H1 (cell line): ENCODE results near the gene CUBN. TPM values are rescaled to one million over a fixed set of nuclear protein-coding genes. Genes with fewer than 3 reads are reported as not detected.

Experiments
- CTCF ChIA-PET: fragments of 300-600 bp; sonication (Branson Sonifier 250); formaldehyde crosslinking; loops from one replicate; lab custom pipeline; 2021; ENCODE audit not compliant: partially characterized antibody; lab: Charles Lee
- POLR2A ChIA-PET: fragments of 300-600 bp; sonication (Branson Sonifier 250); formaldehyde crosslinking; loops from one replicate; lab custom pipeline; 2021; ENCODE audit warnings: inconsistent platforms; ENCODE audit not compliant: partially characterized antibody; lab: Charles Lee
- DNase-seq, 2 experiments: peaks; one replicate each; pipeline versions ENCODE4 v3.0.0 to v3.0.0-alpha.2; 2010 to 2022; ENCODE audit warnings: low spot score in 2 of 2, low read depth in 1 of 2, mixed read lengths in 1 of 2
- FAIRE-seq: peaks from 2 replicates; lab custom pipeline; 2011; peaks lifted over from hg19 to GRCh38; lab: Jason Lieb, UNC
- H2AFZ ChIP-seq: 2 replicates; pipeline ENCODE4 v1.8.1; 2012; ENCODE audit warnings: low read length, inconsistent platforms
- H2AK5ac ChIP-seq: 2 replicates; pipeline ENCODE4 v1.6.1; 2013; ENCODE audit warnings: low read depth, low read length
- H2BK120ac ChIP-seq: replicated peaks from 2 replicates; pipeline ENCODE3; 2013; ENCODE audit warnings: low read depth, low read length, inconsistent platforms
- H2BK12ac ChIP-seq: 2 replicates; pipeline ENCODE4 v1.6.1; 2013; ENCODE audit warnings: low read depth, low read length
- H2BK15ac ChIP-seq: 2 replicates; pipeline ENCODE4 v1.6.1; 2013; ENCODE audit warnings: low read length
- H2BK20ac ChIP-seq: 2 replicates; pipeline ENCODE4 v1.6.1; 2013; ENCODE audit warnings: low read length
- H2BK5ac ChIP-seq: 2 replicates; pipeline ENCODE4 v1.6.1; 2013; ENCODE audit warnings: low read depth, low read length
- H3K14ac ChIP-seq: 2 replicates; pipeline ENCODE4 v1.6.1; 2013; ENCODE audit warnings: inconsistent platforms; ENCODE audit not compliant: insufficient read length
- H3K18ac ChIP-seq: 2 replicates; pipeline ENCODE4 v1.6.1; 2013; ENCODE audit warnings: low read length; ENCODE audit errors: extremely low read depth
- H3K23ac ChIP-seq: 2 replicates; pipeline ENCODE4 v1.6.1; 2013; ENCODE audit warnings: inconsistent platforms; ENCODE audit not compliant: insufficient read length
- H3K23me2 ChIP-seq: 2 replicates; pipeline ENCODE4 v1.6.1; 2013; ENCODE audit warnings: low read depth, low read length
- H3K27ac ChIP-seq: 2 replicates; pipeline ENCODE4 v1.6.1; 2011; ENCODE audit warnings: low read depth, low read length, inconsistent platforms
- H3K27me3 ChIP-seq, 4 experiments: replicated peaks in 1 of 4; 1 replicate in 1 of 4; 2 replicates in 3 of 4; pipeline versions ENCODE4 v1.6.1 to v1.8.1; 2011 to 2013; ENCODE audit warnings: low read length in 3 of 4, mild to moderate bottlenecking in 3 of 4, inconsistent platforms in 2 of 4, mixed read lengths in 2 of 4, moderate library complexity in 1 of 4; ENCODE audit not compliant: control insufficient read depth in 3 of 4, insufficient read depth in 3 of 4; ENCODE audit errors: extremely low read depth in 1 of 4
- H3K36me3 ChIP-seq, 4 experiments: 2 replicates each; pipeline versions ENCODE4 v1.6.1 to v1.8.1; 2011 to 2013; ENCODE audit warnings: mild to moderate bottlenecking in 4 of 4, low read length in 3 of 4, moderate library complexity in 2 of 4, control low read depth in 1 of 4, inconsistent platforms in 1 of 4; ENCODE audit not compliant: insufficient read depth in 4 of 4, control insufficient read depth in 2 of 4
- H3K4ac ChIP-seq: replicated peaks from 2 replicates; pipeline ENCODE3; 2013; ENCODE audit warnings: low read length, low read depth, mixed read lengths, inconsistent platforms; ENCODE audit not compliant: insufficient read length
- H3K4me1 ChIP-seq, 4 experiments: replicated peaks in 1 of 4; 1 replicate in 1 of 4; 2 replicates in 3 of 4; pipeline versions ENCODE4 v1.6.1 to v1.8.1; 2011 to 2013; ENCODE audit warnings: low read length in 3 of 4, inconsistent platforms in 2 of 4, mixed read lengths in 1 of 4; ENCODE audit not compliant: insufficient read depth in 4 of 4, control insufficient read depth in 3 of 4
- H3K4me2 ChIP-seq, 2 experiments: 2 replicates each; pipeline versions ENCODE4 v1.6.1 to v1.8.1; 2011 to 2013; ENCODE audit warnings: low read depth in 2 of 2, low read length in 2 of 2, control low read depth in 1 of 2, inconsistent platforms in 1 of 2, mild to moderate bottlenecking in 1 of 2; ENCODE audit not compliant: insufficient read depth in 1 of 2
- H3K4me3 ChIP-seq, 4 experiments: fragments of 200-600, 300-600 bp in 1 of 4; sonication (generic), shearing (Covaris generic), sonication (Bioruptor Twin) in 1 of 4; 2 replicates each; pipeline versions ENCODE4 v1.5.1 to v1.8.1; 2011 to 2016; ENCODE audit warnings: low read length in 4 of 4, low read depth in 3 of 4, control low read depth in 2 of 4, inconsistent platforms in 2 of 4, mild to moderate bottlenecking in 2 of 4, mixed read lengths in 1 of 4, moderate library complexity in 1 of 4; ENCODE audit not compliant: insufficient read depth in 2 of 4; ENCODE audit errors: extremely low read depth in 1 of 4
- H3K56ac ChIP-seq: replicated peaks from 2 replicates; pipeline ENCODE3; 2013; ENCODE audit warnings: low read depth, mild to moderate bottlenecking, mixed read lengths, low read length, inconsistent platforms; ENCODE audit not compliant: insufficient read length
- H3K79me1 ChIP-seq: 2 replicates; pipeline ENCODE4 v1.6.1; 2013; ENCODE audit warnings: low read depth, low read length, control low read depth
- H3K79me2 ChIP-seq, 2 experiments: 2 replicates each; pipeline versions ENCODE4 v1.6.1 to v1.8.1; 2012 to 2013; ENCODE audit warnings: low read length in 2 of 2, mild to moderate bottlenecking in 2 of 2, inconsistent platforms in 1 of 2; ENCODE audit not compliant: insufficient read depth in 2 of 2, control insufficient read depth in 1 of 2
- H3K9ac ChIP-seq, 4 experiments: replicated peaks in 1 of 4; 1 replicate in 1 of 4; 2 replicates in 3 of 4; pipeline versions ENCODE4 v1.6.1 to v1.8.1; 2011 to 2013; ENCODE audit warnings: low read depth in 3 of 4, low read length in 3 of 4, control low read depth in 2 of 4, mild to moderate bottlenecking in 2 of 4, moderate library complexity in 2 of 4, inconsistent platforms in 1 of 4; ENCODE audit errors: extremely low read depth in 1 of 4
- H3K9me3 ChIP-seq, 2 experiments: 2 replicates each; pipeline versions ENCODE4 v1.6.1 to v1.8.1; 2012 to 2013; ENCODE audit warnings: mild to moderate bottlenecking in 2 of 2, moderate library complexity in 2 of 2, control low read depth in 1 of 2, inconsistent platforms in 1 of 2, low read depth in 1 of 2, low read length in 1 of 2, mixed read lengths in 1 of 2; ENCODE audit not compliant: insufficient read depth in 2 of 2
- H4K20me1 ChIP-seq, 2 experiments: replicated peaks in 1 of 2; 2 replicates each; pipeline versions ENCODE3 to v1.8.1; 2011 to 2013; ENCODE audit warnings: inconsistent platforms in 2 of 2, low read length in 2 of 2, mild to moderate bottlenecking in 1 of 2; ENCODE audit not compliant: insufficient read depth in 2 of 2, control insufficient read depth in 1 of 2
- H4K5ac ChIP-seq: 2 replicates; pipeline ENCODE4 v1.6.1; 2013; ENCODE audit warnings: low read length, low read depth, mixed read lengths, inconsistent platforms; ENCODE audit not compliant: insufficient read length
- H4K8ac ChIP-seq: 2 replicates; pipeline ENCODE4 v1.8.0; 2013; ENCODE audit warnings: mild to moderate bottlenecking, moderate library complexity, low read length, inconsistent platforms; ENCODE audit not compliant: insufficient read depth; ENCODE audit errors: extremely low read depth
- H4K91ac ChIP-seq: replicated peaks from 2 replicates; pipeline ENCODE3; 2013; ENCODE audit warnings: low read length, mixed read lengths, inconsistent platforms; ENCODE audit not compliant: insufficient read length
- CBX8 ChIP-seq: fragments of 300-800, 300-1000 bp; sonication (generic); IDR thresholded peaks from 2 replicates; pipeline ENCODE4 v1.7.1; 2016; ENCODE audit warnings: low read depth, low read length, borderline replicate concordance
- CTCF ChIP-seq, 3 experiments: IDR thresholded peaks; 1 replicate in 2 of 3; 2 replicates in 1 of 3; pipeline versions ENCODE4 v1.5.1 to v1.6.1; 2011; ENCODE audit warnings: low read length in 3 of 3, mild to moderate bottlenecking in 3 of 3, inconsistent platforms in 2 of 3, low read depth in 1 of 3, moderate library complexity in 1 of 3; ENCODE audit not compliant: insufficient read depth in 1 of 3; ENCODE audit errors: control extremely low read depth in 1 of 3
- EZH2 ChIP-seq: fragments of 200-600 bp; sonication (generic); IDR thresholded peaks from 2 replicates; pipeline ENCODE4 v1.7.1; 2012; ENCODE audit warnings: low read depth, mild to moderate bottlenecking, moderate library complexity, low read length, inconsistent platforms; ENCODE audit not compliant: severe bottlenecking
- RAD21 ChIP-seq, 2 experiments: IDR thresholded peaks in 1 of 2; conservative IDR thresholded peaks in 1 of 2; 2 replicates each; pipeline ENCODE4 v1.6.1; 2011; ENCODE audit warnings: low read depth in 2 of 2, low read length in 2 of 2, improper control_type of control experiment in 1 of 2, inconsistent platforms in 1 of 2, mild to moderate bottlenecking in 1 of 2, moderate library complexity in 1 of 2
- WGBS, 2 experiments: shearing (Covaris generic) in 1 of 2; methylation state at CpG; one replicate each; pipeline versions ENCODE4 v1.1.6 to v1.1.7; 2013 to 2015; ENCODE audit warnings: low lambda C conversion rate in 2 of 2, mixed read lengths in 2 of 2, inconsistent platforms in 1 of 2, low coverage in 1 of 2, missing lambda C conversion rate in 1 of 2; ENCODE audit not compliant: insufficient replicate concordance in 2 of 2, insufficient coverage in 1 of 2, insufficient read length in 1 of 2; ENCODE audit errors: extremely low coverage in 1 of 2, missing lambda C conversion rate in 1 of 2; 5-methylcytosine and 5-hydroxymethylcytosine counted together
- polyA plus RNA-seq, 7 experiments: library from polyadenylated mRNA; depleted of rRNA in 3 of 7; stranded (reverse) in 5 of 7; unstranded in 2 of 7; fragments of >200 nt in 5 of 7; fragments of 200-250 nt in 2 of 7; gene quantifications; 1 replicate in 5 of 7; 2 replicates in 1 of 7; 4 replicates in 1 of 7; pipeline versions ENCODE4 v1.2.1 to v1.2.3, GENCODE V29; 2011 to 2013; ENCODE audit warnings: missing spikeins in 2 of 7, mixed read lengths in 2 of 7
- total RNA-seq: library from RNA; stranded (reverse); fragmentation: NEBNext Ultra II Directional; extraction: Animal tissue kit (Norgen Biotek cat#: 25700); gene quantifications from 2 replicates; pipeline ENCODE4 v1.2.1, GENCODE V29; 2021

CUBN gene
- total and polyA plus RNA-seq, 2 of the 8 experiments (the other 6 are each of a cell fraction or from before 2014, with no cell fraction given), result 0.04 to 0.08 TPM

GRCh38 chr10:17062955-17063484 is 66.6 kb downstream of the CUBN start:
- Histone ChIP-seq H4K20me1 (no peaks in the 10 kb centered on the region), H2BK120ac (no peak overlapping the region), H3K4me3 (no peak overlapping the region), H3K9ac (no peak overlapping the region), H3K79me1 (no peaks in the 10 kb centered on the region), H2BK15ac (no peak overlapping the region), H2BK5ac (no peak overlapping the region), H2AFZ (0 out of 2 replicates have a peak overlapping the region, but pooled peaks have one; percentile 69), H3K14ac (no peak overlapping the region), H3K27me3 (no peaks in the 10 kb centered on the region), H3K4ac (no peak overlapping the region), H3K27ac (no peak overlapping the region)
- ChIA-PET CTCF (interaction anchor here (0.7 to 1.5 kb wide), 4 partner anchors 32 to 759 kb away, joined by 3 to 4 read pairs (median 3); no protein-coding TSS in a partner anchor), POLR2A (interaction anchor here (1.1 kb wide), 1 partner anchor 171 kb away, joined by 3 read pairs; no protein-coding TSS in a partner anchor)
- peak in 1 of 2 experiments; percentile 2 for DNase-seq
- no peak for FAIRE-seq
- TF ChIP-seq CTCF (IDR thresholded peaks at IDR 0.05; ENCODE audit: control extremely low read depth in 1 of 3, insufficient read depth in 1 of 3, low read depth in 1 of 3, low read length in 3 of 3), result peak in 1 of 3 experiments; percentile 11; a peak in 1 of 4 replicates
- no peak for TF ChIP-seq CBX8
- TF ChIP-seq RAD21 (IDR thresholded peaks at IDR 0.05 in 1 of 2, conservative IDR thresholded peaks at IDR 0.05 in 1 of 2; ENCODE audit: low read depth in 2 of 2, low read length in 2 of 2), result peak; percentile 32 to 49; a peak in 3 of 4 replicates
- TF ChIP-seq EZH2, result no peak
- TF ChIP-seq, all 59 proteins: peak for 2
- H4K8ac ChIP-seq, result no peak overlapping the region
- H3K23ac ChIP-seq, result no peak overlapping the region
- H3K36me3 ChIP-seq, result no peaks in the 10 kb centered on the region
- no peak overlapping the region for H3K18ac ChIP-seq
- peaks cover 0 to 9% (median 0%) of the 10 kb centered on the region in 4 experiments; a peak in 1 of 7 replicates for H3K4me1 ChIP-seq
- H3K56ac ChIP-seq, result no peak overlapping the region
- H3K23me2 ChIP-seq, result no peaks in the 10 kb centered on the region
- H3K4me2 ChIP-seq, result no peak overlapping the region
- 90% methylated on average over 6 of the region's 6 CpGs; no CpG with 5 or more reads in 1 of the 2 experiments for WGBS, 2 experiments
- no peaks in the 10 kb centered on the region for H3K9me3 ChIP-seq
- H4K91ac ChIP-seq, result no peak overlapping the region
- no peak overlapping the region for H2AK5ac ChIP-seq
- H2BK12ac ChIP-seq, result no peak overlapping the region
- H3K79me2 ChIP-seq, result no peaks in the 10 kb centered on the region
- H4K5ac ChIP-seq, result no peak overlapping the region
- H2BK20ac ChIP-seq, result no peak overlapping the region
